ENCODE results near the gene TRPC4. TPM values are rescaled to one million over a fixed set of nuclear protein-coding genes. Genes with fewer than 3 reads are reported as not detected.

Gene TRPC4
- total and polyA plus RNA-seq, 2 donors (not counting 1 experiment from before 2014, with no cell fraction given) = 1.7 to 30.7 TPM

- Histone ChIP-seq H2AFZ (ENCODE audit: low read length) (no peak overlapping the region), H3K27ac (ENCODE audit: insufficient read depth, low read length) (no peak overlapping the region), H3K4me3 (replicated peaks in 1 of 4; ENCODE audit: control extremely low read depth in 1 of 4, insufficient read depth in 1 of 4, low read depth in 3 of 4, low read length in 4 of 4) (no peak overlapping the region), H3K9ac (ENCODE audit: insufficient read depth, low read length) (no peak overlapping the region), H4K20me1 (ENCODE audit: control insufficient read depth, extremely low read depth, insufficient read depth, low read length) (peaks cover 2% of the 10 kb centered on the region), H3K4me1 (ENCODE audit: control insufficient read depth, extremely low read depth, insufficient read depth, low read length) (no peaks in the 10 kb centered on the region), H3K36me3 (ENCODE audit: control insufficient read depth, insufficient read depth, low read length) (no peaks in the 10 kb centered on the region), H3K79me2 (ENCODE audit: control insufficient read depth, insufficient read depth, low read length) (no peaks in the 10 kb centered on the region), H3K4me2 (ENCODE audit: extremely low read depth, insufficient read depth, low read length) (no peak overlapping the region), H3K9me3 (ENCODE audit: control insufficient read depth, insufficient read depth, low read depth, low read length) (no peaks in the 10 kb centered on the region), H3K27me3 (ENCODE audit: control insufficient read depth, insufficient read depth, low read length) (no peaks in the 10 kb centered on the region)
- DNase-seq (ENCODE audit: low read depth in 2 of 2) = no peak
- TF ChIP-seq, protein P1, sequence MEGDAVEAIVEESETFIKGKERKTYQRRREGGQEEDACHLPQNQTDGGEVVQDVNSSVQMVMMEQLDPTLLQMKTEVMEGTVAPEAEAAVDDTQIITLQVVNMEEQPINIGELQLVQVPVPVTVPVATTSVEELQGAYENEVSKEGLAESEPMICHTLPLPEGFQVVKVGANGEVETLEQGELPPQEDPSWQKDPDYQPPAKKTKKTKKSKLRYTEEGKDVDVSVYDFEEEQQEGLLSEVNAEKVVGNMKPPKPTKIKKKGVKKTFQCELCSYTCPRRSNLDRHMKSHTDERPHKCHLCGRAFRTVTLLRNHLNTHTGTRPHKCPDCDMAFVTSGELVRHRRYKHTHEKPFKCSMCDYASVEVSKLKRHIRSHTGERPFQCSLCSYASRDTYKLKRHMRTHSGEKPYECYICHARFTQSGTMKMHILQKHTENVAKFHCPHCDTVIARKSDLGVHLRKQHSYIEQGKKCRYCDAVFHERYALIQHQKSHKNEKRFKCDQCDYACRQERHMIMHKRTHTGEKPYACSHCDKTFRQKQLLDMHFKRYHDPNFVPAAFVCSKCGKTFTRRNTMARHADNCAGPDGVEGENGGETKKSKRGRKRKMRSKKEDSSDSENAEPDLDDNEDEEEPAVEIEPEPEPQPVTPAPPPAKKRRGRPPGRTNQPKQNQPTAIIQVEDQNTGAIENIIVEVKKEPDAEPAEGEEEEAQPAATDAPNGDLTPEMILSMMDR (conservative IDR thresholded peaks at IDR 0.05 in 1 of 2, IDR thresholded peaks at IDR 0.05 in 1 of 2; ENCODE audit: low read depth in 1 of 2, low read length in 2 of 2) = no peak
- TF ChIP-seq EZH2 (IDR thresholded peaks at IDR 0.05; ENCODE audit: low read length, missing control alignments) = no peak
These were observed 128.0 kb downstream of the TRPC4 start for GRCh38 chr13:37741536-37741935.

DNA sequence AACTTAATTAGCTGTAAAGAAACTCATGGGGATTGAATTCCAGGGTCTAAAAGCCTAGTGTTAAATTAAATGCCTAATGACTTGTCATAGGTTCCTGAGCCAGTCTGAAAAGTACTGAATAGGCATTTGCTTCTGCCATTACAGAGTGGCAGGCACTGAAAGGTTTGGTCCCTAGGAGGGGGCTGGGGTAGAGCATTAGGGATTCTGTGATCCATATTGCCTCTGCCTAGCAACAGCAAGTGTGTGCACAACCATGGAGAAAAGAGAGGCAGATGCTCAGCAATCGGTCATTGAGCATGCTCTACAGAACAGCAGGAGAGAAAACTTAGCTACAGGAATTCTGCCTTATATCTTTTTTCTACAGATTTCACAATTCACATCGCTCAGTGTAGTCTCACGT lies 133.5 kb downstream of the TRPC4 start:
- DNase-seq (ENCODE audit: low read depth in 2 of 2) = no peak
- H3K27me3 ChIP-seq (ENCODE audit: control insufficient read depth, insufficient read depth, low read length) = no peaks in the 10 kb centered on the region
- H3K9me3 ChIP-seq (ENCODE audit: control insufficient read depth, insufficient read depth, low read depth, low read length) = no peaks in the 10 kb centered on the region
- no peaks in the 10 kb centered on the region for H4K20me1 ChIP-seq (ENCODE audit: control insufficient read depth, extremely low read depth, insufficient read depth, low read length)
- H3K4me3 ChIP-seq (replicated peaks in 1 of 4; ENCODE audit: control extremely low read depth in 1 of 4, insufficient read depth in 1 of 4, low read depth in 3 of 4, low read length in 4 of 4) = no peak overlapping the region
- no peak overlapping the region for H3K9ac ChIP-seq (ENCODE audit: insufficient read depth, low read length)
- H3K27ac ChIP-seq (ENCODE audit: insufficient read depth, low read length) = no peak overlapping the region
- H3K79me2 ChIP-seq (ENCODE audit: control insufficient read depth, insufficient read depth, low read length) = no peaks in the 10 kb centered on the region
- no peaks in the 10 kb centered on the region for H3K4me1 ChIP-seq (ENCODE audit: control insufficient read depth, extremely low read depth, insufficient read depth, low read length)
- no peak overlapping the region for H3K4me2 ChIP-seq (ENCODE audit: extremely low read depth, insufficient read depth, low read length)
- no peaks in the 10 kb centered on the region for H3K36me3 ChIP-seq (ENCODE audit: control insufficient read depth, insufficient read depth, low read length)
- TF ChIP-seq EZH2 (IDR thresholded peaks at IDR 0.05; ENCODE audit: low read length, missing control alignments) = no peak
- TF ChIP-seq, protein P1 (conservative IDR thresholded peaks at IDR 0.05 in 1 of 2, IDR thresholded peaks at IDR 0.05 in 1 of 2; ENCODE audit: low read depth in 1 of 2, low read length in 2 of 2) = no peak
- no peak overlapping the region for H2AFZ ChIP-seq (ENCODE audit: low read length)

- H3K79me2 ChIP-seq (ENCODE audit: control insufficient read depth, insufficient read depth, low read length) = no peaks in the 10 kb centered on the region
- H3K27me3 ChIP-seq (ENCODE audit: control insufficient read depth, insufficient read depth, low read length) = no peaks in the 10 kb centered on the region
- no peak overlapping the region for H3K9ac ChIP-seq (ENCODE audit: insufficient read depth, low read length)
- H3K27ac ChIP-seq (ENCODE audit: insufficient read depth, low read length) = no peak overlapping the region
- TF ChIP-seq, protein P1 (conservative IDR thresholded peaks at IDR 0.05 in 1 of 2, IDR thresholded peaks at IDR 0.05 in 1 of 2; ENCODE audit: low read depth in 1 of 2, low read length in 2 of 2) = no peak
- TF ChIP-seq EZH2 (IDR thresholded peaks at IDR 0.05; ENCODE audit: low read length, missing control alignments) = no peak
- no peak for DNase-seq (ENCODE audit: low read depth in 2 of 2)
- H3K9me3 ChIP-seq (ENCODE audit: control insufficient read depth, insufficient read depth, low read depth, low read length) = no peaks in the 10 kb centered on the region
- H3K4me3 ChIP-seq (replicated peaks in 1 of 4; ENCODE audit: control extremely low read depth in 1 of 4, insufficient read depth in 1 of 4, low read depth in 3 of 4, low read length in 4 of 4) = no peak overlapping the region
- H3K4me1 ChIP-seq (ENCODE audit: control insufficient read depth, extremely low read depth, insufficient read depth, low read length) = no peaks in the 10 kb centered on the region
- no peak overlapping the region for H2AFZ ChIP-seq (ENCODE audit: low read length)
- no peaks in the 10 kb centered on the region for H4K20me1 ChIP-seq (ENCODE audit: control insufficient read depth, extremely low read depth, insufficient read depth, low read length)
- H3K4me2 ChIP-seq (ENCODE audit: extremely low read depth, insufficient read depth, low read length) = peak overlapping the region; percentile 11
- H3K36me3 ChIP-seq (ENCODE audit: control insufficient read depth, insufficient read depth, low read length) = no peaks in the 10 kb centered on the region
These were observed 134.3 kb downstream of the TRPC4 start for GRCh38 chr13:37735293-37735692.

Data from fibroblast of lung (primary cell).